ENCODE measurements around the gene KCNMB2.

Gene KCNMB2

DNA sequence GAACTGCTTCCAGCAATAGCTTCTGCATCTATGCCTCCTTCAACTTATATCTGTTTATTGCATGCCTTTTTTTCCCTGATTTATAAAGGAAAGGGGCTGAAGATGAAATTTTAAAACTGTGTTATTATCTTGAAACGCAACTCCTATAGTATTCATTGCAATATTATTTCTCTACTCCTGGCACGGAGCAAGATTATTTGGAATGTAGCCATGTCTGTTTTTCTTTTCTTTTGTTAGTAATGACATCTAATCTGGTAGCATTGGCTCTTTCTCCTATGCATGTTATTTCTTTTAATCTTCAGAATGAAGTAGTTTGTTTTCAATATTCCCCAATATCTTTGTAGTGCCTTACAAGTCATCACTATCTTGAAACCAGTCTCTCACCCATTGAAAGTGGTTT, 33.6 kb downstream of the KCNMB2 start:
- no peak for TF ChIP-seq CTCF (IDR thresholded peaks at IDR 0.05; ENCODE audit: low read depth, low read length)

GRCh38 chr3:178583963-178584575, 47.8 kb downstream of the KCNMB2 start:
- TF ChIP-seq CTCF (IDR thresholded peaks at IDR 0.05; ENCODE audit: low read depth, low read length): no peak
- H3K4me3 ChIP-seq (ENCODE audit: low read depth, low read length): no peak overlapping the region

More for the DNA sequence above, 33.6 kb downstream of the KCNMB2 start:
- no peak overlapping the region for H3K4me3 ChIP-seq (ENCODE audit: low read depth, low read length)

DNA sequence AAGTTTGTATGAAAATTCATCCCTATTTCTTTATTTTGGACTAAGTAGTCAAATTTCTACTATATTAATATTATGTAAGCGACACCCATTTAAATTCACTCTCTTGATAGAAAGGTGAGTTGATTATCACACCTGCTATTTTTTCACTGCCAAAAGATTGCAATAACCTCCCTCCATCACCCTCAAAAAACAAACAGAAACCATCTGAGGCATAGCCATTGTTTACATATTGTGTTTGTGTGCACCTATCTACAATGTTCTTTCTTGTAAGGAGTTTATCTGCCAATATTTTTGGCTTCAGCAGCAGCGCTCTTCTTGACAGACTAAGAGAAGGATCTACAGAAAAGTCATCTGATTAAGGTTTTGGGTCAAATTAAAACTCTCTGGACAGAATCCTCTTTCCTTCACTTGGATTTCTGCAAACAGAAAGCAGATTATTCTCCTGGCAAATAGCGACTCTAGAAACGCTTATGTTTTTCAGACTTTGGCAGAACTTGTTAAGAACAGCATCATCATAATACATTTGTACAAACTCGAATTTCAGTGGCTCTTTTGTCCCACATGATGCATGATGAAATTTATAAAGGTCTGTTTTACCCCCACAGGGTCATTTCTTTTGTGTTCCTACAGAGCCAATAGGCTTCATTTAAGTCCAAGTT, 48.6 kb downstream of the KCNMB2 start:
- H3K4me3 ChIP-seq (ENCODE audit: low read depth, low read length): no peak overlapping the region
- no peak for TF ChIP-seq CTCF (IDR thresholded peaks at IDR 0.05; ENCODE audit: low read depth, low read length)

- TF ChIP-seq CTCF (IDR thresholded peaks at IDR 0.05; ENCODE audit: low read depth, low read length): no peak
- no peak overlapping the region for H3K4me3 ChIP-seq (ENCODE audit: low read depth, low read length)
These were observed 49.2 kb downstream of the KCNMB2 start for GRCh38 chr3:178585454-178585853.

- no peak for TF ChIP-seq CTCF (IDR thresholded peaks at IDR 0.05; ENCODE audit: low read depth, low read length)
- no peak overlapping the region for H3K4me3 ChIP-seq (ENCODE audit: low read depth, low read length)
These were observed 49.8 kb downstream of the KCNMB2 start for GRCh38 chr3:178586076-178586475.

DNA sequence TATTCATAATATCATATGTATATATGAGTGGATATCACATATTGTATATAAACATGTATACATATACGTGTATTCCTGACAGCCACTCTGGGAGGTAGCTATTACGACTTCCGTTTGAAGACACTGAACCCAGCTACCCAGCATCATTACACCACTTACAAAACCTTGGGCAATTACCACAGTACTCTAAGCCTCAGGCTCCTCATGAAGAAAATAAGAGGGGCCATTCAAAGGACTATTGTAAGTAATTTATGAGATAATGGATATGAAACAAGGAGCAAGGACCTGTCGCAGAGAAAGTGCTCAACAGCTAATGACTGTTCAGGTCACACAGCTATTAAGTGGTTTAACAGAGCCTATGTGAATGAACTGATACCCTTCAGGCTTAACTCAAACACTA, 52.4 kb downstream of the KCNMB2 start:
- no peak overlapping the region for H3K4me3 ChIP-seq (ENCODE audit: low read depth, low read length)
- no peak for TF ChIP-seq CTCF (IDR thresholded peaks at IDR 0.05; ENCODE audit: low read depth, low read length)

- no peak for TF ChIP-seq CTCF (IDR thresholded peaks at IDR 0.05; ENCODE audit: low read depth, low read length)
These were observed 57.5 kb downstream of the KCNMB2 start for GRCh38 chr3:178593786-178594185.

More at GRCh38 chr3:178593786-178594185, 57.5 kb downstream of the KCNMB2 start:
- no peak overlapping the region for H3K4me3 ChIP-seq (ENCODE audit: low read depth, low read length)
